ENCODE results near the gene LDAH.
A peak's percentile ranks its signal among the peaks of the same experiment; 100 is the strongest.

LDAH gene

GRCh38 chr2:20666005-20666303 is 156.9 kb downstream of the LDAH start:
- DNase-seq, result no peak

- no peak for DNase-seq
Observed at GRCh38 chr2:20665243-20666004, 157.5 kb downstream of the LDAH start.

GRCh38 chr2:20664431-20665242 is 158.3 kb downstream of the LDAH start:
- DNase-seq, result no peak

- no peak for DNase-seq
Observed at GRCh38 chr2:20664071-20664390, 158.9 kb downstream of the LDAH start.

GRCh38 chr2:20663196-20664070 is 159.5 kb downstream of the LDAH start:
- no peak for DNase-seq

GRCh38 chr2:20662308-20662937 is 160.5 kb downstream of the LDAH start:
- no peak for DNase-seq

- peak; percentile 74 to 83 (median 81) for DNase-seq
Observed at GRCh38 chr2:20661421-20662307, 161.2 kb downstream of the LDAH start.

GRCh38 chr2:20660506-20661420 is 162.1 kb downstream of the LDAH start:
- DNase-seq, result peak; percentile 39 to 59 (median 47)

GRCh38 chr2:20657522-20658235 is 165.2 kb downstream of the LDAH start:
- DNase-seq, result no peak

- no peak for DNase-seq
Observed at GRCh38 chr2:20656561-20656960, 166.3 kb downstream of the LDAH start.

- peak in 2 of 3 donors; percentile 35 to 44 for DNase-seq
Observed at GRCh38 chr2:20654535-20654813, 168.4 kb downstream of the LDAH start.

GRCh38 chr2:20653695-20654534 is 169.0 kb downstream of the LDAH start:
- peak; percentile 38 to 60 (median 48) for DNase-seq

GRCh38 chr2:20652673-20653575 is 170.0 kb downstream of the LDAH start:
- DNase-seq, result no peak

- no peak for DNase-seq
Observed at GRCh38 chr2:20652141-20652540, 170.8 kb downstream of the LDAH start.

- DNase-seq, result no peak
Observed at GRCh38 chr2:20651731-20652099, 171.2 kb downstream of the LDAH start.

GRCh38 chr2:20650877-20651730 is 171.8 kb downstream of the LDAH start, which contains the start of gene HS1BP3:
Gene HS1BP3 (minus strand): TSS chr2:20651098. CDS start chr2:20651063, 35 bp downstream.
- peak; percentile 90 to 96 (median 96) for DNase-seq

GRCh38 chr2:20650393-20650876 is 172.5 kb downstream of the LDAH start:
- peak; percentile 34 to 44 (median 34) for DNase-seq
